ENCODE measurements around the gene ZSCAN1. TPM values are rescaled to one million over a fixed set of nuclear protein-coding genes. Genes with fewer than 3 reads are reported as not detected.

The ZSCAN1 gene
- total and polyA plus RNA-seq, 4 donors, result 0.30 to 1.7 (median 0.88) TPM

GRCh38 chr19:58089846-58090245 lies 56.0 kb downstream of the ZSCAN1 start:
- Histone ChIP-seq H3K27ac (ENCODE audit: low read depth in 1 of 2, low read length in 1 of 2) (no peak overlapping the region), H3K4me3 (no peak overlapping the region), H3K9ac (ENCODE audit: insufficient read depth in 1 of 2, low read length in 2 of 2) (no peak overlapping the region), H3K4me1 (ENCODE audit: control insufficient read depth in 5 of 5, insufficient read depth in 5 of 5, low read length in 5 of 5) (no peaks in the 10 kb centered on the region), H3K9me3 (ENCODE audit: control insufficient read depth in 4 of 4, insufficient read depth in 3 of 4, low read length in 3 of 4) (peaks cover 0 to 69% (median 0%) of the 10 kb centered on the region in 4 donors), H3K27me3 (ENCODE audit: control insufficient read depth in 3 of 3, insufficient read depth in 3 of 3, low read length in 2 of 3) (no peaks in the 10 kb centered on the region), H3K36me3 (ENCODE audit: control insufficient read depth in 4 of 4, insufficient read depth in 4 of 4, low read length in 4 of 4) (peaks cover 13 to 38% (median 25%) of the 10 kb centered on the region in 4 donors)
- no peak for TF ChIP-seq CTCF (IDR thresholded peaks at IDR 0.05; ENCODE audit: control extremely low read depth, extremely low read depth)
- 96 to 97% methylated on average over 16 of the region's 16 CpGs for WGBS, 2 donors
- ATAC-seq (ENCODE audit: insufficient read depth, low FRiP score) (no peak), DNase-seq (no peak)

- no peaks in the 10 kb centered on the region for H3K27me3 ChIP-seq (ENCODE audit: control insufficient read depth in 3 of 3, insufficient read depth in 3 of 3, low read length in 2 of 3)
- no peak for DNase-seq
- H3K4me3 ChIP-seq, result no peak overlapping the region
- H3K9ac ChIP-seq (ENCODE audit: insufficient read depth in 1 of 2, low read length in 2 of 2), result no peak overlapping the region
- H3K27ac ChIP-seq (ENCODE audit: low read depth in 1 of 2, low read length in 1 of 2), result no peak overlapping the region
- H3K36me3 ChIP-seq (ENCODE audit: control insufficient read depth in 4 of 4, insufficient read depth in 4 of 4, low read length in 4 of 4), result peaks cover 2 to 30% (median 12%) of the 10 kb centered on the region in 4 donors
- H3K9me3 ChIP-seq (ENCODE audit: control insufficient read depth in 4 of 4, insufficient read depth in 3 of 4, low read length in 3 of 4), result peaks cover 0 to 67% (median 0%) of the 10 kb centered on the region in 4 donors
- 85 to 89% methylated on average over 11 of the region's 11 CpGs for WGBS, 2 donors
- no peaks in the 10 kb centered on the region for H3K4me1 ChIP-seq (ENCODE audit: control insufficient read depth in 5 of 5, insufficient read depth in 5 of 5, low read length in 5 of 5)
- ATAC-seq (ENCODE audit: insufficient read depth, low FRiP score), result no peak
- no peak for TF ChIP-seq CTCF (IDR thresholded peaks at IDR 0.05; ENCODE audit: control extremely low read depth, extremely low read depth)
Measured at GRCh38 chr19:58091251-58091995, 57.6 kb downstream of the ZSCAN1 start.

DNA sequence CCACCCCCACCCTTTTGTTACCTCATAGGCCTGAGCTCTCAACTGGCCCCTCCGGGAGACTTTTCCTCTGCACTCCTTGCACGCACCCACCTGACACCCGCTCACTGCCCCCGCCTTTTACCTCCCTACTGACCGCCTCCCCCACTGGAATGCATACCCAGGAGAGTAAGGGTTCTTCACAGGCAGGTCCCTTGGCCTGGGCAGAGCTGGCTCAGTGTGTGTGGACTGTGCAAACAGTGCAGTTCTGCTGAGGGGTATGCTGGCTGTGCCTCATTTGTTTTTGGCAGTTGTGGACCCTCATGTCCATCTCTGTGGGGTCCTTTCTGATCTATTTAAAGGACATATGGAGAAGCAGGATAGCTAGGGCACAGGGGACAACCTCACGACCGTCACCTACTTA lies 59.2 kb downstream of the ZSCAN1 start:
- no peak for ATAC-seq (ENCODE audit: insufficient read depth, low FRiP score)
- Histone ChIP-seq H3K4me3 (no peak overlapping the region), H3K36me3 (ENCODE audit: control insufficient read depth in 4 of 4, insufficient read depth in 4 of 4, low read length in 4 of 4) (peaks cover 0 to 18% (median 6%) of the 10 kb centered on the region in 4 donors)

More for the DNA sequence above, 59.2 kb downstream of the ZSCAN1 start:
- WGBS, 2 donors, result 95 to 97% methylated on average over 7 of the region's 7 CpGs
- no peak for DNase-seq
- Histone ChIP-seq H3K27me3 (ENCODE audit: control insufficient read depth in 3 of 3, insufficient read depth in 3 of 3, low read length in 2 of 3) (no peaks in the 10 kb centered on the region), H3K9me3 (ENCODE audit: control insufficient read depth in 4 of 4, insufficient read depth in 3 of 4, low read length in 3 of 4) (peaks cover 0 to 51% (median 0%) of the 10 kb centered on the region in 4 donors), H3K27ac (ENCODE audit: low read depth in 1 of 2, low read length in 1 of 2) (no peak overlapping the region), H3K9ac (ENCODE audit: insufficient read depth in 1 of 2, low read length in 2 of 2) (no peak overlapping the region), H3K4me1 (ENCODE audit: control insufficient read depth in 5 of 5, insufficient read depth in 5 of 5, low read length in 5 of 5) (peaks cover 0 to 8% (median 6%) of the 10 kb centered on the region in 5 donors)
- TF ChIP-seq CTCF (IDR thresholded peaks at IDR 0.05; ENCODE audit: control extremely low read depth, extremely low read depth), result no peak

All from lung (tissue), 12 donors.